Endothelial cell of umbilical vein (primary cell): ENCODE measurements around the gene VPS26C. TPM values are rescaled to one million over a fixed set of nuclear protein-coding genes. Genes with fewer than 3 reads are reported as not detected.

Experiments
- BruUV-seq: library from RNA; stranded (reverse); fragments of 400-500 nt; replicated peaks from 2 replicates; lab custom pipeline; 2021; lab: Mats Ljungman, UMichigan
- CTCF ChIA-PET: fragments of 300-600, 350-600 bp; sonication (Branson Sonifier 250); formaldehyde crosslinking; loops from one replicate; lab custom pipeline; 2021; ENCODE audit warnings: antibody characterized with exemption, inconsistent platforms; lab: Charles Lee
- POLR2A ChIA-PET: fragments of 300-600, 350-600 bp; sonication (Branson Sonifier 250); formaldehyde crosslinking; loops from one replicate; lab custom pipeline; 2021; ENCODE audit warnings: antibody characterized with exemption, inconsistent platforms; lab: Charles Lee
- DNase-seq: peaks from one replicate; pipeline ENCODE4 v3.0.0-alpha.2; 2011; ENCODE audit warnings: low read depth, low spot score
- FAIRE-seq: peaks from 2 replicates; lab custom pipeline; 2011; peaks lifted over from hg19 to GRCh38; lab: Jason Lieb, UNC
- H2AFZ ChIP-seq: 2 replicates; pipeline ENCODE4 v1.6.0; 2012; ENCODE audit warnings: low read depth, low read length, control low read depth, inconsistent platforms
- H3K27ac ChIP-seq: 2 replicates; pipeline ENCODE4 v1.5.1; 2011; ENCODE audit warnings: low read depth, mild to moderate bottlenecking, control low read depth, low read length, moderate library complexity; ENCODE audit not compliant: insufficient read depth
- H3K27me3 ChIP-seq, 2 experiments: 2 replicates each; pipeline versions ENCODE4 v1.6.0 to v1.6.1; 2011; ENCODE audit warnings: low read length in 2 of 2, mixed read lengths in 1 of 2; ENCODE audit not compliant: control insufficient read depth in 2 of 2, insufficient read depth in 2 of 2
- H3K36me3 ChIP-seq, 2 experiments: 2 replicates in 1 of 2; 3 replicates in 1 of 2; pipeline ENCODE4 v1.5.1; 2011; ENCODE audit warnings: low read length in 2 of 2, mild to moderate bottlenecking in 1 of 2, moderate library complexity in 1 of 2; ENCODE audit not compliant: control insufficient read depth in 2 of 2, insufficient read depth in 2 of 2; ENCODE audit errors: extremely low read depth in 1 of 2
- H3K4me1 ChIP-seq: 3 replicates; pipeline ENCODE4 v1.5.1; 2011; ENCODE audit warnings: mild to moderate bottlenecking, low read length; ENCODE audit not compliant: control insufficient read depth, insufficient read depth; ENCODE audit errors: extremely low read depth
- H3K4me2 ChIP-seq: 2 replicates; pipeline ENCODE4 v1.6.1; 2011; ENCODE audit warnings: low read length, control low read depth, mixed read lengths; ENCODE audit not compliant: insufficient read depth
- H3K4me3 ChIP-seq, 3 experiments: fragments of 200-600 bp in 1 of 3; sonication (generic), shearing (Covaris generic) in 1 of 3; replicated peaks in 1 of 3; 2 replicates each; pipeline ENCODE4 v1.5.1; 2011 to 2016; ENCODE audit warnings: control low read depth in 3 of 3, low read length in 3 of 3, mild to moderate bottlenecking in 2 of 3, inconsistent platforms in 1 of 3, low read depth in 1 of 3, moderate library complexity in 1 of 3; ENCODE audit not compliant: insufficient read depth in 1 of 3
- H3K79me2 ChIP-seq: 2 replicates; pipeline ENCODE4 v1.6.0; 2012; ENCODE audit warnings: low read length, inconsistent platforms; ENCODE audit not compliant: control insufficient read depth, insufficient read depth
- H3K9ac ChIP-seq: replicated peaks from 2 replicates; pipeline ENCODE3; 2011; ENCODE audit warnings: low read length, control low read depth; ENCODE audit not compliant: insufficient read depth; ENCODE audit errors: extremely low read depth
- H3K9me1 ChIP-seq: replicated peaks from 3 replicates; pipeline ENCODE4 v1.6.0; 2011; ENCODE audit warnings: mild to moderate bottlenecking, low read length; ENCODE audit not compliant: control insufficient read depth, insufficient read depth; ENCODE audit errors: extremely low read depth
- H3K9me3 ChIP-seq: replicated peaks from 2 replicates; pipeline ENCODE4 v1.5.1; 2012; ENCODE audit warnings: low read length, inconsistent platforms; ENCODE audit not compliant: control insufficient read depth, insufficient read depth
- H4K20me1 ChIP-seq: replicated peaks from 2 replicates; pipeline ENCODE3; 2011; ENCODE audit warnings: mild to moderate bottlenecking, low read length; ENCODE audit not compliant: control insufficient read depth, insufficient read depth; ENCODE audit errors: extremely low read depth
- CTCF ChIP-seq, 2 donors: IDR thresholded peaks; 1 replicate in 1 of 2; 2 replicates in 1 of 2; pipeline ENCODE4 v1.5.1; 2011; ENCODE audit warnings: low read length in 2 of 2, mild to moderate bottlenecking in 2 of 2, moderate library complexity in 2 of 2, control low read depth in 1 of 2, inconsistent platforms in 1 of 2, low read depth in 1 of 2; ENCODE audit not compliant: insufficient read depth in 1 of 2; ENCODE audit errors: extremely low read depth in 1 of 2
- EZH2 ChIP-seq: IDR thresholded peaks from 2 replicates; pipeline ENCODE4 v1.6.1; 2012; ENCODE audit warnings: borderline replicate concordance, low read depth, mild to moderate bottlenecking, moderate library complexity, low read length, inconsistent platforms; ENCODE audit not compliant: severe bottlenecking
- FOS ChIP-seq: IDR thresholded peaks from 2 replicates; pipeline ENCODE4 v1.6.1; 2011; ENCODE audit warnings: mild to moderate bottlenecking, low read length, moderate library complexity, borderline replicate concordance; ENCODE audit not compliant: insufficient read depth
- GATA2 ChIP-seq: IDR thresholded peaks from 2 replicates; pipeline ENCODE4 v1.7.0; 2011; ENCODE audit warnings: low read depth, mild to moderate bottlenecking, moderate library complexity, mixed read lengths, low read length; ENCODE audit not compliant: insufficient read length, insufficient read depth
- JUN ChIP-seq: IDR thresholded peaks from 2 replicates; pipeline ENCODE4 v1.6.1; 2011; ENCODE audit warnings: borderline replicate concordance, low read depth; ENCODE audit not compliant: insufficient read length, insufficient read depth
- MAX ChIP-seq: IDR thresholded peaks from 2 replicates; pipeline ENCODE4 v1.6.1; 2011; ENCODE audit not compliant: insufficient read depth, insufficient read length
- MYC ChIP-seq: IDR thresholded peaks from one replicate; pipeline ENCODE4 v1.6.1; 2011; ENCODE audit warnings: mild to moderate bottlenecking, low read depth, low read length
- POLR2A ChIP-seq: IDR thresholded peaks from 2 replicates; pipeline ENCODE4 v1.6.1; 2012; ENCODE audit warnings: low read depth, mild to moderate bottlenecking, control low read depth, low read length
- POLR2AphosphoS5 ChIP-seq: IDR thresholded peaks from 2 replicates; pipeline ENCODE4 v1.6.1; 2012; ENCODE audit warnings: low read depth, mild to moderate bottlenecking, control low read depth, low read length, moderate library complexity; ENCODE audit not compliant: insufficient read depth
- dilution Hi-C: fragments of 300-500 bp; cut with MboI; formaldehyde crosslinking; loops from one replicate; pipeline ENCODE4 v1.15.0; 2019; ENCODE audit warnings: low sequenced_read_pairs; ENCODE audit not compliant: extremely low pct_ligation_motif_present
- intact Hi-C: fragments of 100-400 bp; cut with micrococcal nuclease; formaldehyde crosslinking; loops from one replicate; pipeline ENCODE4 v1.10.0; 2022
- polyA plus RNA-seq, 4 experiments: library from polyadenylated mRNA; depleted of rRNA in 3 of 4; stranded (reverse) in 3 of 4; unstranded in 1 of 4; fragments of >200 nt; gene quantifications; 2 replicates each; pipeline versions ENCODE4 v1.2.1 to v1.2.3, GENCODE V29; 2011 to 2012; ENCODE audit warnings: missing spikeins in 1 of 4
- total RNA-seq: library from RNA; stranded (reverse); gene quantifications from 2 replicates; pipeline ENCODE4 v1.2.3, GENCODE V29; 2021

VPS26C gene
- total and polyA plus RNA-seq, 2 donors (not counting 3 experiments of a cell fraction or from before 2014, with no cell fraction given) = 35.2 to 53.7 TPM

- Histone ChIP-seq H3K4me3 (no peak overlapping the region), H3K4me2 (no peak overlapping the region), H3K4me1 (no peaks in the 10 kb centered on the region), H3K79me2 (no peaks in the 10 kb centered on the region), H3K9ac (no peak overlapping the region), H3K27me3 (peaks cover 2 to 5% of the 10 kb centered on the region in 2 experiments), H2AFZ (no peak overlapping the region), H4K20me1 (no peaks in the 10 kb centered on the region), H3K9me1 (no peaks in the 10 kb centered on the region), H3K9me3 (no peaks in the 10 kb centered on the region), H3K36me3 (no peaks in the 10 kb centered on the region), H3K27ac (no peak overlapping the region)
- dilution Hi-C loops = no loop called here
- no peak for TF ChIP-seq MYC
- no peak for TF ChIP-seq CTCF (IDR thresholded peaks at IDR 0.05; ENCODE audit: extremely low read depth in 1 of 2, insufficient read depth in 1 of 2, low read depth in 1 of 2, low read length in 2 of 2)
- TF ChIP-seq MAX = no peak
- TF ChIP-seq POLR2AphosphoS5 = no peak
- TF ChIP-seq EZH2 = no peak
- no peak for TF ChIP-seq JUN
- no peak for TF ChIP-seq FOS
- no peak for TF ChIP-seq POLR2A
- no peak for TF ChIP-seq GATA2
- ChIA-PET CTCF (no interaction called here), POLR2A (no interaction called here)
- BruUV-seq = no TSS peak
- intact Hi-C loops = no loop called here
- no peak for FAIRE-seq
- no peak for DNase-seq
Measured at GRCh38 chr21:37276377-37276776, 9.2 kb upstream of the VPS26C start.
